ENCODE data around the gene HASPIN.

DNA sequence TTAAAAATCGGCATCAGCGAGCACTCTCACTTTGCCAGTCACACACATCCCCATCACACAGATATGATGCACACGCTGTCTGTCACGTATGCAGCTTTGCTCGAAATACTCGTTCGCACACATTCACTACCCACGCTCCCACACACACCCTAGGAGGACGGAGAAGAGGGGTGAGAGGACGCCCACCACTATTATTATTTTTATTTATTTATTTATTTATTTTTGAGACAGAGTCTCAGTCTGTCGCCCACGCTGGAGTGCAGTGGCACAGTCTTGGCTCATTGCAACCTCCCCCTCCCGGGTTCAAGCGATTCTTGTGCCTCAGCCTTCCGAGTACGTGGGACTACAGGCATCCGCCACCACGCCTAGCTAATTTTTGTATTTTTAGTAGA lies 30.4 kb downstream of the HASPIN start:
- TF ChIP-seq, protein P1, sequence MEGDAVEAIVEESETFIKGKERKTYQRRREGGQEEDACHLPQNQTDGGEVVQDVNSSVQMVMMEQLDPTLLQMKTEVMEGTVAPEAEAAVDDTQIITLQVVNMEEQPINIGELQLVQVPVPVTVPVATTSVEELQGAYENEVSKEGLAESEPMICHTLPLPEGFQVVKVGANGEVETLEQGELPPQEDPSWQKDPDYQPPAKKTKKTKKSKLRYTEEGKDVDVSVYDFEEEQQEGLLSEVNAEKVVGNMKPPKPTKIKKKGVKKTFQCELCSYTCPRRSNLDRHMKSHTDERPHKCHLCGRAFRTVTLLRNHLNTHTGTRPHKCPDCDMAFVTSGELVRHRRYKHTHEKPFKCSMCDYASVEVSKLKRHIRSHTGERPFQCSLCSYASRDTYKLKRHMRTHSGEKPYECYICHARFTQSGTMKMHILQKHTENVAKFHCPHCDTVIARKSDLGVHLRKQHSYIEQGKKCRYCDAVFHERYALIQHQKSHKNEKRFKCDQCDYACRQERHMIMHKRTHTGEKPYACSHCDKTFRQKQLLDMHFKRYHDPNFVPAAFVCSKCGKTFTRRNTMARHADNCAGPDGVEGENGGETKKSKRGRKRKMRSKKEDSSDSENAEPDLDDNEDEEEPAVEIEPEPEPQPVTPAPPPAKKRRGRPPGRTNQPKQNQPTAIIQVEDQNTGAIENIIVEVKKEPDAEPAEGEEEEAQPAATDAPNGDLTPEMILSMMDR (IDR thresholded peaks at IDR 0.05; ENCODE audit: low read length), result no peak
- no peak for TF ChIP-seq EZH2 (IDR thresholded peaks at IDR 0.05; ENCODE audit: borderline replicate concordance, low read length)

Data from OCI-LY1 (cell line).